Measurements from ENCODE around the gene COPE. TPM values are rescaled to one million over a fixed set of nuclear protein-coding genes. Genes with fewer than 3 reads are reported as not detected.

Gene COPE
- polyA plus RNA-seq, 1 donor (not counting 4 experiments of a cell fraction or from before 2014, with no cell fraction given), result 109 TPM

GRCh38 chr19:18886972-18887371, 32.2 kb downstream of the COPE start:
- no peak for FAIRE-seq

DNA sequence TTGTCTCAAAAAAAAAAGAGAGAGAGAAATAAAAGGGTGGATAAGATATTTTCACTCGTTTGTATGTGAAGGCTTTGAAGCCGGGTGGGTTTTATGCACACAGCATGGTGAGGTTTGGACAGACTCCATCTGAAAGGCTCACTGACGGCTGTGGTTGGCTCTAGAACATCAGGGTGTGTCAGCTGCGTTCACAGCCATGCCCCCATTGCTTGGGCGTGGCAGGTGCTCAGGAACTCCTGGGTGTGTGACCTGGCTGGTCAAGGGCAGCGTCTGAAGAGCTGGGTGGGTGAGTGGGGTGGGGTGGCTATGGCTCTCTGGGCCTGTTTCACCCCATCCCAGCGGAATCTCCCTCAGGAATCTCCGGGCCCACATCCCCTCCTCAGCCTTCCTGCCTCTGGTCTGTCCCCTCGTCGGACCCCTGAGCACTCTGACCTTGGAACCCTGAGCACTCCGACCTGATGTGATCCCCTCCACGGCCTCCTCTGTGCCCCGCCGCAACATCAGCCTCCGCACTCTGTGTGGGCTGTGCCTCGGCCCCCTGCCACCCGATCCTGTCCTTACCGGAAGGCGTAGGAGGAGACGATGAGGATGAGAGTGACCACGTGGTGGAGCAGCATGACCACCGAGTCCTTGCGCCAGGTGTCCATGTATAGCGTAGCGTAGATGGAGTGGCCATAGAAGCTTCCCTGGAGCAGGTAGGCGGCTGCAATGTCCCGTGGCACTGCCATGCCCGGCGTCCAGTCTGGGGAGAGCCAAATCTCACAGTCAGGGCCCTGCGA, 35.5 kb downstream of the COPE start:
- Histone ChIP-seq H4K20me1 (ENCODE audit: control insufficient read depth, extremely low read depth, insufficient read depth, low read length) (no peaks in the 10 kb centered on the region), H3K4me3 (ENCODE audit: control insufficient read depth in 2 of 3, extremely low read depth in 1 of 3, insufficient read depth in 2 of 3, low read depth in 1 of 3, low read length in 3 of 3) (no peak overlapping the region), H3K27ac (ENCODE audit: control insufficient read depth, insufficient read depth, low read length) (no peak overlapping the region), H3K9ac (ENCODE audit: control insufficient read depth, extremely low read depth, insufficient read depth, low read length) (no peak overlapping the region), H3K27me3 (ENCODE audit: control insufficient read depth, extremely low read depth, insufficient read depth, low read length) (no peaks in the 10 kb centered on the region), H3K9me1 (ENCODE audit: control insufficient read depth, extremely low read depth, insufficient read depth, low read length) (no peaks in the 10 kb centered on the region), H3K9me3 (ENCODE audit: control insufficient read depth, low read depth, low read length) (no peaks in the 10 kb centered on the region), H3K79me2 (ENCODE audit: control insufficient read depth, insufficient read depth, low read length) (no peaks in the 10 kb centered on the region), H2AFZ (ENCODE audit: control insufficient read depth, low read length) (no peak overlapping the region), H3K4me1 (ENCODE audit: control insufficient read depth, extremely low read depth, insufficient read depth, low read length) (no peaks in the 10 kb centered on the region), H3K4me2 (ENCODE audit: control insufficient read depth, extremely low read depth, insufficient read depth, low read depth, low read length) (no peak overlapping the region), H3K36me3 (ENCODE audit: control insufficient read depth in 2 of 2, extremely low read depth in 1 of 2, insufficient read depth in 2 of 2, low read length in 2 of 2) (no peaks in the 10 kb centered on the region)
- dilution Hi-C loops (cut with MboI; ENCODE audit: extremely low pct_ligation_motif_present, low sequenced_read_pairs), result no loop called here
- FAIRE-seq (no peak), DNase-seq (ENCODE audit: low read depth, low spot score) (no peak)
- TF ChIP-seq EZH2 (IDR thresholded peaks at IDR 0.05; ENCODE audit: low read length), result no peak

More at GRCh38 chr19:18886972-18887371, 32.2 kb downstream of the COPE start:
- Histone ChIP-seq H4K20me1 (ENCODE audit: control insufficient read depth, extremely low read depth, insufficient read depth, low read length) (no peaks in the 10 kb centered on the region), H3K36me3 (ENCODE audit: control insufficient read depth in 2 of 2, extremely low read depth in 1 of 2, insufficient read depth in 2 of 2, low read length in 2 of 2) (no peaks in the 10 kb centered on the region), H3K4me2 (ENCODE audit: control insufficient read depth, extremely low read depth, insufficient read depth, low read depth, low read length) (no peak overlapping the region), H3K9me1 (ENCODE audit: control insufficient read depth, extremely low read depth, insufficient read depth, low read length) (no peaks in the 10 kb centered on the region), H3K27ac (ENCODE audit: control insufficient read depth, insufficient read depth, low read length) (no peak overlapping the region), H3K4me1 (ENCODE audit: control insufficient read depth, extremely low read depth, insufficient read depth, low read length) (no peaks in the 10 kb centered on the region), H3K79me2 (ENCODE audit: control insufficient read depth, insufficient read depth, low read length) (no peaks in the 10 kb centered on the region), H3K9ac (ENCODE audit: control insufficient read depth, extremely low read depth, insufficient read depth, low read length) (no peak overlapping the region), H3K27me3 (ENCODE audit: control insufficient read depth, extremely low read depth, insufficient read depth, low read length) (no peaks in the 10 kb centered on the region), H2AFZ (ENCODE audit: control insufficient read depth, low read length) (no peak overlapping the region), H3K9me3 (ENCODE audit: control insufficient read depth, low read depth, low read length) (no peaks in the 10 kb centered on the region), H3K4me3 (ENCODE audit: control insufficient read depth in 2 of 3, extremely low read depth in 1 of 3, insufficient read depth in 2 of 3, low read depth in 1 of 3, low read length in 3 of 3) (no peak overlapping the region)
- no peak for DNase-seq (ENCODE audit: low read depth, low spot score)
- TF ChIP-seq, protein P1, sequence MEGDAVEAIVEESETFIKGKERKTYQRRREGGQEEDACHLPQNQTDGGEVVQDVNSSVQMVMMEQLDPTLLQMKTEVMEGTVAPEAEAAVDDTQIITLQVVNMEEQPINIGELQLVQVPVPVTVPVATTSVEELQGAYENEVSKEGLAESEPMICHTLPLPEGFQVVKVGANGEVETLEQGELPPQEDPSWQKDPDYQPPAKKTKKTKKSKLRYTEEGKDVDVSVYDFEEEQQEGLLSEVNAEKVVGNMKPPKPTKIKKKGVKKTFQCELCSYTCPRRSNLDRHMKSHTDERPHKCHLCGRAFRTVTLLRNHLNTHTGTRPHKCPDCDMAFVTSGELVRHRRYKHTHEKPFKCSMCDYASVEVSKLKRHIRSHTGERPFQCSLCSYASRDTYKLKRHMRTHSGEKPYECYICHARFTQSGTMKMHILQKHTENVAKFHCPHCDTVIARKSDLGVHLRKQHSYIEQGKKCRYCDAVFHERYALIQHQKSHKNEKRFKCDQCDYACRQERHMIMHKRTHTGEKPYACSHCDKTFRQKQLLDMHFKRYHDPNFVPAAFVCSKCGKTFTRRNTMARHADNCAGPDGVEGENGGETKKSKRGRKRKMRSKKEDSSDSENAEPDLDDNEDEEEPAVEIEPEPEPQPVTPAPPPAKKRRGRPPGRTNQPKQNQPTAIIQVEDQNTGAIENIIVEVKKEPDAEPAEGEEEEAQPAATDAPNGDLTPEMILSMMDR (optimal IDR thresholded peaks at IDR 0.05 in 1 of 3, IDR thresholded peaks at IDR 0.05 in 1 of 3, conservative IDR thresholded peaks at IDR 0.05 in 1 of 3; ENCODE audit: extremely low read depth in 1 of 3, insufficient read depth in 2 of 3, low read length in 3 of 3), result no peak
- no peak for TF ChIP-seq EZH2 (IDR thresholded peaks at IDR 0.05; ENCODE audit: low read length)
- dilution Hi-C loops (cut with MboI; ENCODE audit: extremely low pct_ligation_motif_present, low sequenced_read_pairs), result no loop called here
